ENCODE data around the gene CAPG. TPM values are rescaled to one million over a fixed set of nuclear protein-coding genes. Genes with fewer than 3 reads are reported as not detected.

Gene CAPG
- total and polyA plus RNA-seq, 9 of the 15 experiments (the other 6 are each of a cell fraction or from before 2014, with no cell fraction given), result 10.6 to 90.4 (median 56.0) TPM

DNA sequence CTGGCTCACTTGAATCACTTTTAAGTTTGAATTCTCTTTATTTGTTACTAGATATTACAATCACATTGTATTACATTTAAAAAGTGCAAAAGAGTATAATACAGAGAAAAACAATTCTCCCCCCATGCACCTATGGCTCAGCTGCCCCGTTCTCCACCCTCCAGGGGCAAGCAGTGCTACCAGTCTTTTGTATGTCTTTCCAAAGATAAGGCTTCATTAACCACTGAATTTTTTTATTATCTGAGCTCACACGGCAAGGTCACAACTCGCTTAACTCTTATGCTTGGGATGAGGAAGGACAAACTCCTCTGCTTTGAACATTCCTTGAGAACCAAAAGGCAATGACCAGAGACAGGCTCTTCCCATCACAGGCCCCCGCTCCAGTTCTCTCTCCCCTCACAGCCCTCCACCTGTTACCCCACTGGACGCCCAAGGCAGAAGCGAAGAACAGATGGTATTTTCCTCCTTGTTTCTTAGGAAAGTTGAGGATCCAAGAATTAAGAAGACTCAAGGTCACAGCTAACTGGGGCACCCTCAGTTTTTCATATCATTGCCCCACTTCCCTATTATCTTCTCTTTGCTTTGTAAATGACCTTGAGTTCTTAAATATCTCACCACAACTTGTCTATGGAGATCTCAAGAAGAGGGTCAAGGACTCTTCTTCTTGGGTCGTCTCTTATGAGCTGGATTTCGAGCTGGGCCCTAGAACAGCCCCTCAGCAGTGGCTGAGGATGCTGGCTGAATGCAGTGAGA is 38.5 kb upstream of the CAPG start:
- peak overlapping the region; percentile 11; the same call in 1 of the 2 replicates for H2AFZ ChIP-seq (ENCODE audit: low read depth, low read length)
- 0 out of 4 replicates have a peak overlapping the region, but pooled peaks of 1 of the 2 experiments have one; percentile 63 for H3K9ac ChIP-seq (ENCODE audit: insufficient read depth in 1 of 2, low read depth in 2 of 2, low read length in 2 of 2)
- H3K4me1 ChIP-seq (replicated peaks in 1 of 2; ENCODE audit: control insufficient read depth in 2 of 2, insufficient read depth in 2 of 2, low read length in 2 of 2), result peaks cover 13 to 14% of the 10 kb centered on the region in 2 experiments; a peak in 4 of 5 replicates
- intact Hi-C loops (cut with micrococcal nuclease) (no loop called here), in situ Hi-C loops (cut with MboI) (no loop called here)
- no peak for ATAC-seq
- WGBS (ENCODE audit: insufficient coverage, low coverage, missing lambda C conversion rate), result 41% methylated on average over 7 of the region's 8 CpGs
- CTCF ChIA-PET (ENCODE audit: low intra/inter-chr PET ratio), result no interaction called here
- no peaks in the 10 kb centered on the region for H3K9me3 ChIP-seq (replicated peaks; ENCODE audit: control insufficient read depth, insufficient read depth, low read depth, low read length)
- POLR2A ChIA-PET, result interaction anchor here (0.6 to 63.9 kb wide), 4 partner anchors 11 to 97 kb away, joined by 3 to 1576 read pairs (median 12); partner anchors contain the start of gene MAT2A
- H3K4me3 ChIP-seq, result no peak overlapping the region
- no peak for FAIRE-seq
- H3K9me1 ChIP-seq (ENCODE audit: control insufficient read depth, insufficient read depth, low read length), result peaks cover 1% of the 10 kb centered on the region
- no peaks in the 10 kb centered on the region for H3K79me2 ChIP-seq (ENCODE audit: control insufficient read depth, insufficient read depth, low read length)
- H3K36me3 ChIP-seq (ENCODE audit: control insufficient read depth, insufficient read depth, low read length), result no peaks in the 10 kb centered on the region
- no peak overlapping the region for H3K4me2 ChIP-seq (ENCODE audit: insufficient read depth, low read length)
- no peak overlapping the region for H3K27ac ChIP-seq (ENCODE audit: extremely low read depth, low read depth, low read length)
- DNase-seq (ENCODE audit: extremely low read depth in 1 of 4, low spot score in 3 of 4), result no peak
- no TSS peak for BruUV-seq (replicated peaks)
- no peak for TF ChIP-seq ZNF124 (CRISPR knock-in tag; IDR thresholded peaks at IDR 0.05)
- no peak for TF ChIP-seq EWSR1 (IDR thresholded peaks at IDR 0.05; ENCODE audit: borderline replicate concordance, low read depth, partially characterized antibody)
- TF ChIP-seq, protein P1, sequence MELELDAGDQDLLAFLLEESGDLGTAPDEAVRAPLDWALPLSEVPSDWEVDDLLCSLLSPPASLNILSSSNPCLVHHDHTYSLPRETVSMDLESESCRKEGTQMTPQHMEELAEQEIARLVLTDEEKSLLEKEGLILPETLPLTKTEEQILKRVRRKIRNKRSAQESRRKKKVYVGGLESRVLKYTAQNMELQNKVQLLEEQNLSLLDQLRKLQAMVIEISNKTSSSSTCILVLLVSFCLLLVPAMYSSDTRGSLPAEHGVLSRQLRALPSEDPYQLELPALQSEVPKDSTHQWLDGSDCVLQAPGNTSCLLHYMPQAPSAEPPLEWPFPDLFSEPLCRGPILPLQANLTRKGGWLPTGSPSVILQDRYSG (tag; conservative IDR thresholded peaks at IDR 0.05; ENCODE audit: low read depth), result no peak
- TF ChIP-seq, protein P2, sequence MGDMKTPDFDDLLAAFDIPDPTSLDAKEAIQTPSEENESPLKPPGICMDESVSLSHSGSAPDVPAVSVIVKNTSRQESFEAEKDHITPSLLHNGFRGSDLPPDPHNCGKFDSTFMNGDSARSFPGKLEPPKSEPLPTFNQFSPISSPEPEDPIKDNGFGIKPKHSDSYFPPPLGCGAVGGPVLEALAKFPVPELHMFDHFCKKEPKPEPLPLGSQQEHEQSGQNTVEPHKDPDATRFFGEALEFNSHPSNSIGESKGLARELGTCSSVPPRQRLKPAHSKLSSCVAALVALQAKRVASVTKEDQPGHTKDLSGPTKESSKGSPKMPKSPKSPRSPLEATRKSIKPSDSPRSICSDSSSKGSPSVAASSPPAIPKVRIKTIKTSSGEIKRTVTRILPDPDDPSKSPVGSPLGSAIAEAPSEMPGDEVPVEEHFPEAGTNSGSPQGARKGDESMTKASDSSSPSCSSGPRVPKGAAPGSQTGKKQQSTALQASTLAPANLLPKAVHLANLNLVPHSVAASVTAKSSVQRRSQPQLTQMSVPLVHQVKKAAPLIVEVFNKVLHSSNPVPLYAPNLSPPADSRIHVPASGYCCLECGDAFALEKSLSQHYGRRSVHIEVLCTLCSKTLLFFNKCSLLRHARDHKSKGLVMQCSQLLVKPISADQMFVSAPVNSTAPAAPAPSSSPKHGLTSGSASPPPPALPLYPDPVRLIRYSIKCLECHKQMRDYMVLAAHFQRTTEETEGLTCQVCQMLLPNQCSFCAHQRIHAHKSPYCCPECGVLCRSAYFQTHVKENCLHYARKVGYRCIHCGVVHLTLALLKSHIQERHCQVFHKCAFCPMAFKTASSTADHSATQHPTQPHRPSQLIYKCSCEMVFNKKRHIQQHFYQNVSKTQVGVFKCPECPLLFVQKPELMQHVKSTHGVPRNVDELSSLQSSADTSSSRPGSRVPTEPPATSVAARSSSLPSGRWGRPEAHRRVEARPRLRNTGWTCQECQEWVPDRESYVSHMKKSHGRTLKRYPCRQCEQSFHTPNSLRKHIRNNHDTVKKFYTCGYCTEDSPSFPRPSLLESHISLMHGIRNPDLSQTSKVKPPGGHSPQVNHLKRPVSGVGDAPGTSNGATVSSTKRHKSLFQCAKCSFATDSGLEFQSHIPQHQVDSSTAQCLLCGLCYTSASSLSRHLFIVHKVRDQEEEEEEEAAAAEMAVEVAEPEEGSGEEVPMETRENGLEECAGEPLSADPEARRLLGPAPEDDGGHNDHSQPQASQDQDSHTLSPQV (IDR thresholded peaks at IDR 0.05), result no peak
- peak; percentile 85 for TF ChIP-seq ESRRA (IDR thresholded peaks at IDR 0.05; ENCODE audit: borderline replicate concordance, low read depth)
- 0 out of 2 replicates have a peak, but pooled peaks have one; percentile 47 for TF ChIP-seq SPI1 (IDR thresholded peaks at IDR 0.05; ENCODE audit: borderline replicate concordance, low read depth, low read length)
- H3K27me3 ChIP-seq (ENCODE audit: control insufficient read depth in 2 of 2, insufficient read depth in 2 of 2, low read length in 2 of 2), result no peaks in the 10 kb centered on the region
- no peaks in the 10 kb centered on the region for H4K20me1 ChIP-seq (replicated peaks; ENCODE audit: control insufficient read depth, insufficient read depth, low read length)
